DMS114 treated with DMSO at 0.1 percent for 48 hours (cell line): ENCODE measurements around the gene ABL1.
"Not testable (repeated sequence)": the region's sequence is repeated elsewhere in the genome, so short reads cannot be mapped to it uniquely, and the experiment has no call there.

Experiments used
- DNase-seq: peaks from one replicate; lab custom pipeline; 2025; ENCODE audit not compliant: unreplicated experiment; lab: John Stamatoyannopoulos, UW

ABL1 gene

GRCh38 chr9:130847306-130848217 lies 12.5 kb downstream of the ABL1 start:
- DNase-seq = no peak

DNA sequence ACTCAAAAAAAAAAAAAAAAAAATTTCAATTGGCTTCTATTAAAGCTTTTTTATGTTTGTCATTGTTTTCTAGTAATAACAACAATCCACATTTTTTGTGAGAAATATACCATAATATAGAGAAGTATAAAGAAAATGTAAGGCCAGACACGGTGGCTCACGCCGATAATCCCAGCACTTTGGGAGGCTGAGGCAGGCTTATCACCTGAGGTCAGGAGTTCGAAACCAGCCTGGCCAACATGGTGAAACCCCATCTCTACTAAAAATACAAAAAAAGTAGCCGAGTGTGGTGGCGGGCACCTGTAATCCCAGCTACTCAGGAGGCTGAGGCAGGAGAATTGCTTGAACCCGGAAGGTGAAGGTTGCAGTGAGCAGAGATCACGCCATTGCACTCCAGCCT lies 13.5 kb downstream of the ABL1 start:
- DNase-seq = not testable (repeated sequence)

GRCh38 chr9:130849356-130849755 lies 14.3 kb downstream of the ABL1 start:
- no peak for DNase-seq

DNA sequence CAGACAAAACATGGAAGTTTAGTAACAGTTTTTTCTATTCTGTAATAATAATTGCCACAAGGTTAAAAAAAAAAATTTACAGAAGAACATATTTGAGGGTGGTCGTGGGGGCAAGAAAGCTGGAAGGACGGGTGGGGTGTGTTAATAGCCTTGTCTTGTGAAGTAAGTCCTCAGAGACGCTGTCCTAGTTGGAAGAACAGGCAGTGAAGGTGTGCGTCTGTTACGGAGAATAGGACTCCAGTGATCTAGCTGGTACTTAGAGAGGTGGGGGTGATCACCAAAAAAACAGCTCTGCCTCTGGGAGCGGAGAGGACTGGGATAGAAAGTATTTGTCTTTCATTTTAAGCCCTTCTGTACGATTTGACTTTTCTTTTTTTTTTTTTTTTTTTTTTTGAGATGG lies 17.7 kb downstream of the ABL1 start:
- no peak for DNase-seq

GRCh38 chr9:130854092-130854491 lies 19.0 kb downstream of the ABL1 start:
- no peak for DNase-seq

DNA sequence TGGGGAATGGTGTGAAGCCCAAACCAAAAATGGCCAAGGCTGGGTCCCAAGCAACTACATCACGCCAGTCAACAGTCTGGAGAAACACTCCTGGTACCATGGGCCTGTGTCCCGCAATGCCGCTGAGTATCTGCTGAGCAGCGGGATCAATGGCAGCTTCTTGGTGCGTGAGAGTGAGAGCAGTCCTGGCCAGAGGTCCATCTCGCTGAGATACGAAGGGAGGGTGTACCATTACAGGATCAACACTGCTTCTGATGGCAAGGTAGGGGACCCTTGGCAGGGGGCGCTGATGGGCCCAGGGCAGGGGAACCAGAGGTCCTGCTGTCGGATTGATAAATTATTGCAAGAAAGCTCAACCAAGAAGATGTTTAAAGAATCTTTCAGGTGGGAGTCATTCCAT lies 19.8 kb downstream of the ABL1 start:
- DNase-seq = no peak

DNA sequence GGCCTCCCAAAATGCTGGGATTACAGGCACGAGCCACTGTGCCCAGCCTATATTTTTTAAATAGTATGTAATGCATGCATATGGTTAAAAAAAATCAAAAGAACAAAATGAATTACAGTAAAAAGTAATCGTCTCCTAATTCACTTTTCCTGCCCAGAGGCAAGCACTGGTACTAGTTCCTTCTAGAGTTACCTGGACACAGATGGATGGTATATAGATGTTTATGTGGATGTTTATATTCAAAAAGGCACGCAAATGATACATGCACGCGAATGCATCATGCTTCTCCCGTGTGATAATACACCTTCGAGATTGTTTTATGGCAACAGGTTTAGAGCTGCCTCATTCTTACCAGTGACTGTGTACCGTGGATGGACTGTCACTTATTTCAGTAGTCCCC lies 21.4 kb downstream of the ABL1 start:
- DNase-seq = no peak

- no peak for DNase-seq
These were observed 23.0 kb downstream of the ABL1 start for GRCh38 chr9:130857864-130858738.

DNA sequence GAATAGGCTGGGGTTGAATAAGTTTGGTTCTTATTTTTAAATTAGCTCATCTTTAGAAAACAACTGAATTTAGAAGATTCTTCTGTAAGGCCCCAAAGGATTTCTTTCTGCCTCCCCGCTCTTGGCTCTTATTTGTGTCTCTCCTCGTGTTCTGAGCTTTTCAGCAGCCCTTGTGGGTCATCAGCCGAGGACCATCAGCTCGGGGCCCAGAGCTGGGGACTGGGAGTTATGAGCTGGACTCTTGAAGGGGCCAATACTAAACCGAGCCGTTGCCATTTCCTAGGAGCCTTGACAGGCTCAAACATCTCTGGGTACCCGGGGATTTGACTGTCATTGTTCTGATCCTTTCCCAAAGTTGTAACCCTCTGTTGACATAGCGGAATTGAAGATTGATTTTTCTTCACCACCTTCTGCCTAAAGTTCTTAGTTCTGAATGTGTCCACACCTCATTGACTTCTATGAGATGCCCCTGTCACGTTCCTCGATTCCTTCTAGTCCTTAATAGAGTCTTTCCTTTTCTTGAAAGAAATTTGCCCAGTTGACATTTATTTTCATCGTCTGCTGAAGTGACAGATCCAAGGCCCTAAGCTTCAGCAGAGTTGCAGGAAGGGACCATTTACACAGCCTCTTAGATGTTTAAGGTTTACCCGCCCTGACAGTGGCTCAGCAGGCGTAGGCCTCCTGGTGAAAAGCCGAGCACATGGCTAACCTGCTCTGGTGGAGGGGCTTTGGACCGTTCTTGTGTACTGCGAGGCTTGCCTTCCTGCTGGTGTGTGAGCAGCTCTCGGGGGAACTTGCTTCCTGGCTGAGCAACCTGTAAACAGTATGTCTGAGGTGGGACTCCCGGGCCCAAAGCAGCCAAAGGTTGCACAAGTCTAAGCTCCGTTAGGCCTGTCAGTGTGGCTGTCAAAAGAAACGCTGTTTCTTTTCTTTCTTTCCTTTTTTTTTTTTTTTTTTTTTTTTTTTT lies 24.0 kb downstream of the ABL1 start:
- no peak for DNase-seq

GRCh38 chr9:130860458-130861316 lies 25.6 kb downstream of the ABL1 start:
- DNase-seq = no peak

- no peak for DNase-seq
These were observed 26.5 kb downstream of the ABL1 start for GRCh38 chr9:130861372-130862180.

DNA sequence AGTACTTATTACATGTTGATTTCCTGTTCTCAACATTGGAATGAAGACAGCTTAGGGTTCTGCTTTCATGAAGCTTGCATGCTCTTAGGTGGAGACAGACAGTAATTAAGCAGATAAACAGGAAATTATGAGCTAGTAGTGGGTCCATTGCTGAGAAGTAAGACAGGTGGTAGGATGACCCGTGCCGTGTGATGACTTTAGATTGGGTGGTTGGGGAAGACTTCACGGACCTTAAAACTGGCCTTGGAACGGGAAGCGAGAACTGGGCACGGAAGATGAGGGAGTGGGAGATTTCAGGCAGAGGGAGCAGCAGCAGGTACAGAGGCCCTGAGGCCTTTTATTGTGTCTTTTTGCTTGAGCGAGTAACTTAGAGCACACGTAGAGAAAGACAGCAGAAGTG lies 27.2 kb downstream of the ABL1 start:
- DNase-seq = no peak

DNA sequence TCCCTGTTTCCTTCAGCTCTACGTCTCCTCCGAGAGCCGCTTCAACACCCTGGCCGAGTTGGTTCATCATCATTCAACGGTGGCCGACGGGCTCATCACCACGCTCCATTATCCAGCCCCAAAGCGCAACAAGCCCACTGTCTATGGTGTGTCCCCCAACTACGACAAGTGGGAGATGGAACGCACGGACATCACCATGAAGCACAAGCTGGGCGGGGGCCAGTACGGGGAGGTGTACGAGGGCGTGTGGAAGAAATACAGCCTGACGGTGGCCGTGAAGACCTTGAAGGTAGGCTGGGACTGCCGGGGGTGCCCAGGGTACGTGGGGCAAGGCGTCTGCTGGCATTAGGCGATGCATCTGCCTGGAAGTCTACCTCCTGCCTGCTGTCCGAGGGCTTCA lies 27.7 kb downstream of the ABL1 start:
- DNase-seq = no peak

- no peak for DNase-seq
These were observed 29.5 kb downstream of the ABL1 start for GRCh38 chr9:130864541-130864940.

GRCh38 chr9:130865921-130866320 lies 30.9 kb downstream of the ABL1 start:
- DNase-seq = no peak

DNA sequence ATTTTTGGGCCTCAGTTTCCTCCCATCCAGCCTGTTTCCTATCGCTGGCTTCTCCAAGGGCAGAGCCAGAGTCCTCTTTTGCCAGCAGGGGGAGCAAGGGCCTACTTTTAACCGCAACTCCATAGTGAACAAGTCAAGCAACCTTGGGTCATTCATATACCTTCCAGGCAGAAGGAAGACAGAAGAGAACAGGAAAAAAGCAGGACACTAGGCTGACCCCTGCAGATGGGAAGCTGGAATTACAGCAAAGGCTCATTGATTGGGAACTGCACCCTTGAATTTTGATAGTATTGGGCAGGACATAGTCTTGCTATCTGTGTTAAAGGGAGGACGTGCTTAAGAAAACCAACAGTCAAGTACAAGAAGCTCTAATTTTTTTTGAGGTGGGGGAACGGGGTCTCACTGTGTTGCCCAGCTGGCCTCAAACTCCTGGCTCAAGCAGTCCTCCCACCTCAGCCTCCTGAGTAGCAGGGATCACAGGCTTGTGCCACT lies 31.5 kb downstream of the ABL1 start:
- peak; percentile 61 for DNase-seq

- DNase-seq = no peak
These were observed 32.5 kb downstream of the ABL1 start for GRCh38 chr9:130867556-130867955.

GRCh38 chr9:130868230-130868629 lies 33.2 kb downstream of the ABL1 start:
- DNase-seq = no peak

DNA sequence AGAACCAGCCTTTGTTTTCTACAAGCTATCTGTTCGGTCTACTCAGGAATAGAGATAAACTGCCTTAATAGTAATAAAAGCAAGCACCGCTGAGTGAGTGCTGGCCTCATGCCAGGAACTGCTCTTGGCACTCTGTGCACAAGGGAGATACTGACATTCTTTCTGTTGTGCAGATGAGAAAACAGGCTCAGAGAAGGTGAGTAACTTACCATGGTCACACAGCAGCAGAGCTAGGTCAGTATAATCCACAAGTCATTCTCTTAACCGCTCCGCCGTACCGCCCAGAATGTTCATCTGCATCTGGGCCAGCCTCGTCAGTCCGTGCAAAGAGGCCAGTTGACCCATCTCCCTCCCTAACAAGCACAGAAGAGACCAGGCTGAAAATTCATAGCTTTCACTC lies 34.2 kb downstream of the ABL1 start:
- no peak for DNase-seq
